ENCODE measurements around the gene LRRC36. TPM values are rescaled to one million over a fixed set of nuclear protein-coding genes. Genes with fewer than 3 reads are reported as not detected.

Gene LRRC36
- total and polyA plus RNA-seq, 2 experiments from 2014 or later, result 1.2 TPM; not detected in 1

DNA sequence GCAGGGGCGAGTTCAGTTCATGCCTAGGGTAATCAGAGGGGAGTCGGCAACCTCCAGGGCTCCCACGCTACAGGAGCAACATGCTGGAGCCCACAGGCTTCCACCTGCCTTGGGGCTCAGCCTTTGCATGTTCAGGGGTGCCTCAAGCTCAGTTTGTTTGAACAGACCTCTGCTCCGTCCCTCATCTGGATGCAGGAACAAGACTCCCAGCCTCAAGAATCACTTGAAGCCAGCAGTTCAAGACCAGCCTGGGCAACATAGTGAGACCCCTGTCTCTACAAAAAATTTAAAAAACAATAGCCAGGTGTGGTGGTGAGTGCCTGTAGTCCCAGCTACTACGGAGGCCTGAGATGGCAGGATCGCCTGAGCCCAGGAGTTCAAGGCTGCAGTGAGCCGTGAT, 99.4 kb downstream of the LRRC36 start:
- peaks cover 40% of the 10 kb centered on the region for H3K27me3 Mint-ChIP-seq (ENCODE audit: insufficient read depth, low read depth, poor library complexity)
- H3K36me3 Mint-ChIP-seq (ENCODE audit: low read depth), result peaks cover 7% of the 10 kb centered on the region; the same call in 2 of the 3 replicates
- no peaks in the 10 kb centered on the region for H4K20me1 ChIP-seq (replicated peaks; ENCODE audit: insufficient read depth)
- H3K27ac Mint-ChIP-seq, result no peak overlapping the region
- TF ChIP-seq, protein P1, sequence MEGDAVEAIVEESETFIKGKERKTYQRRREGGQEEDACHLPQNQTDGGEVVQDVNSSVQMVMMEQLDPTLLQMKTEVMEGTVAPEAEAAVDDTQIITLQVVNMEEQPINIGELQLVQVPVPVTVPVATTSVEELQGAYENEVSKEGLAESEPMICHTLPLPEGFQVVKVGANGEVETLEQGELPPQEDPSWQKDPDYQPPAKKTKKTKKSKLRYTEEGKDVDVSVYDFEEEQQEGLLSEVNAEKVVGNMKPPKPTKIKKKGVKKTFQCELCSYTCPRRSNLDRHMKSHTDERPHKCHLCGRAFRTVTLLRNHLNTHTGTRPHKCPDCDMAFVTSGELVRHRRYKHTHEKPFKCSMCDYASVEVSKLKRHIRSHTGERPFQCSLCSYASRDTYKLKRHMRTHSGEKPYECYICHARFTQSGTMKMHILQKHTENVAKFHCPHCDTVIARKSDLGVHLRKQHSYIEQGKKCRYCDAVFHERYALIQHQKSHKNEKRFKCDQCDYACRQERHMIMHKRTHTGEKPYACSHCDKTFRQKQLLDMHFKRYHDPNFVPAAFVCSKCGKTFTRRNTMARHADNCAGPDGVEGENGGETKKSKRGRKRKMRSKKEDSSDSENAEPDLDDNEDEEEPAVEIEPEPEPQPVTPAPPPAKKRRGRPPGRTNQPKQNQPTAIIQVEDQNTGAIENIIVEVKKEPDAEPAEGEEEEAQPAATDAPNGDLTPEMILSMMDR (conservative IDR thresholded peaks at IDR 0.05; ENCODE audit: low read depth in 2 of 2), result no peak
- no peak for TF ChIP-seq STAT1 (IDR thresholded peaks at IDR 0.05; ENCODE audit: unreplicated experiment)
- no peak for TF ChIP-seq CREB1 (CRISPR knock-in tag; IDR thresholded peaks at IDR 0.05; ENCODE audit: low read depth)
- TF ChIP-seq, protein P2, sequence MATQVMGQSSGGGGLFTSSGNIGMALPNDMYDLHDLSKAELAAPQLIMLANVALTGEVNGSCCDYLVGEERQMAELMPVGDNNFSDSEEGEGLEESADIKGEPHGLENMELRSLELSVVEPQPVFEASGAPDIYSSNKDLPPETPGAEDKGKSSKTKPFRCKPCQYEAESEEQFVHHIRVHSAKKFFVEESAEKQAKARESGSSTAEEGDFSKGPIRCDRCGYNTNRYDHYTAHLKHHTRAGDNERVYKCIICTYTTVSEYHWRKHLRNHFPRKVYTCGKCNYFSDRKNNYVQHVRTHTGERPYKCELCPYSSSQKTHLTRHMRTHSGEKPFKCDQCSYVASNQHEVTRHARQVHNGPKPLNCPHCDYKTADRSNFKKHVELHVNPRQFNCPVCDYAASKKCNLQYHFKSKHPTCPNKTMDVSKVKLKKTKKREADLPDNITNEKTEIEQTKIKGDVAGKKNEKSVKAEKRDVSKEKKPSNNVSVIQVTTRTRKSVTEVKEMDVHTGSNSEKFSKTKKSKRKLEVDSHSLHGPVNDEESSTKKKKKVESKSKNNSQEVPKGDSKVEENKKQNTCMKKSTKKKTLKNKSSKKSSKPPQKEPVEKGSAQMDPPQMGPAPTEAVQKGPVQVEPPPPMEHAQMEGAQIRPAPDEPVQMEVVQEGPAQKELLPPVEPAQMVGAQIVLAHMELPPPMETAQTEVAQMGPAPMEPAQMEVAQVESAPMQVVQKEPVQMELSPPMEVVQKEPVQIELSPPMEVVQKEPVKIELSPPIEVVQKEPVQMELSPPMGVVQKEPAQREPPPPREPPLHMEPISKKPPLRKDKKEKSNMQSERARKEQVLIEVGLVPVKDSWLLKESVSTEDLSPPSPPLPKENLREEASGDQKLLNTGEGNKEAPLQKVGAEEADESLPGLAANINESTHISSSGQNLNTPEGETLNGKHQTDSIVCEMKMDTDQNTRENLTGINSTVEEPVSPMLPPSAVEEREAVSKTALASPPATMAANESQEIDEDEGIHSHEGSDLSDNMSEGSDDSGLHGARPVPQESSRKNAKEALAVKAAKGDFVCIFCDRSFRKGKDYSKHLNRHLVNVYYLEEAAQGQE (IDR thresholded peaks at IDR 0.05; ENCODE audit: unreplicated experiment), result no peak
- no peak for TF ChIP-seq ZNF331 (CRISPR knock-in tag; IDR thresholded peaks at IDR 0.05; ENCODE audit: low read depth)
- TF ChIP-seq EZH2phosphoT487 (IDR thresholded peaks at IDR 0.05; ENCODE audit: unreplicated experiment), result no peak
- no peak for TF ChIP-seq JUNB (IDR thresholded peaks at IDR 0.05; ENCODE audit: unreplicated experiment)
- peaks cover 59% of the 10 kb centered on the region for H3K4me1 ChIP-seq (ENCODE audit: insufficient read depth)
- no peaks in the 10 kb centered on the region for H3K9me2 ChIP-seq (ENCODE audit: insufficient read depth)
- peak overlapping the region; percentile 97; the same call in 1 of the 2 replicates for H3K27ac ChIP-seq (ENCODE audit: low read depth)
- no peaks in the 10 kb centered on the region; the same call in 2 of the 3 replicates for H3K9me3 Mint-ChIP-seq
- no peaks in the 10 kb centered on the region for H3K79me2 ChIP-seq (replicated peaks; ENCODE audit: insufficient read depth)
- DNase-seq (ENCODE audit: low spot score), result no peak
- no peak overlapping the region for H3K4me3 Mint-ChIP-seq
- peaks cover 9% of the 10 kb centered on the region; the same call in 1 of the 2 replicates for H3F3A ChIP-seq (replicated peaks; ENCODE audit: low read depth)
- H2AFZ ChIP-seq, result no peak overlapping the region
- no peak for ATAC-seq
- H3K36me3 ChIP-seq (ENCODE audit: insufficient read depth), result no peaks in the 10 kb centered on the region
- peak overlapping the region; percentile 76 for H3K4me2 ChIP-seq
- H3K27me3 ChIP-seq (ENCODE audit: insufficient read depth), result peaks cover 23% of the 10 kb centered on the region
- peaks cover 72% of the 10 kb centered on the region for H3K4me1 Mint-ChIP-seq
- no peak overlapping the region for H3K4me3 ChIP-seq

DNA sequence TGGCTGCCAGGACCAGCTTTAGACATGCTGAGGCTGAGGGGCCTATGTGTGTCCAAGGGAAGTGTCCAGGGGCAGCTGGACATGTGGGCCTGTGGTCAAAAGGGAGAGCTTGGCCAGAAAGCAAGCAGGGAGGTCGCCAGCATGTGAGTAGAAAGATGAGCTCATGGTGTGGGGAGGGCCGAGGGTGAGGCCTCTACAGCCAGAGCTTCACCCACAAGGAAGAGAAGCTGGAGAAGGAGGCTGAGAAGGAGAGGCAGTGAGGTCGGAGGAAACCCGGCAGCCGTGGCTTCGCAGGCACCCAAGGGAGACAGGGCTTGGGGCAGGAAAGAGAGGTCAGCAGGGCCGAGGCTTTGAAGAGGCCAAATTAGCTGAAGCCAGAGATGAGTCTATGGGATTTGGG, 100.3 kb downstream of the LRRC36 start:
- peak overlapping the region; percentile 2; the same call in 1 of the 3 replicates for H3K4me3 Mint-ChIP-seq
- Histone ChIP-seq H3K9me2 (ENCODE audit: insufficient read depth) (no peaks in the 10 kb centered on the region), H3K4me3 (no peak overlapping the region), H3K4me2 (no peak overlapping the region), H3K4me1 (ENCODE audit: insufficient read depth) (peaks cover 53% of the 10 kb centered on the region), H3F3A (replicated peaks; ENCODE audit: low read depth) (0 out of 2 replicates have a peak, but pooled peaks cover 6% of the 10 kb centered on the region), H2AFZ (no peak overlapping the region), H3K79me2 (replicated peaks; ENCODE audit: insufficient read depth) (no peaks in the 10 kb centered on the region), H4K20me1 (replicated peaks; ENCODE audit: insufficient read depth) (no peaks in the 10 kb centered on the region), H3K27me3 (ENCODE audit: insufficient read depth) (peaks cover 23% of the 10 kb centered on the region), H3K27ac (ENCODE audit: low read depth) (no peak overlapping the region), H3K36me3 (ENCODE audit: insufficient read depth) (no peaks in the 10 kb centered on the region)
- no peak for DNase-seq (ENCODE audit: low spot score)
- no peak for ATAC-seq
- TF ChIP-seq STAT1 (IDR thresholded peaks at IDR 0.05; ENCODE audit: unreplicated experiment), result no peak
- peaks cover 67% of the 10 kb centered on the region for H3K4me1 Mint-ChIP-seq
- H3K9me3 Mint-ChIP-seq, result no peaks in the 10 kb centered on the region; the same call in 2 of the 3 replicates
- H3K27ac Mint-ChIP-seq, result peak overlapping the region; percentile 50; the same call in 1 of the 2 replicates
- H3K27me3 Mint-ChIP-seq (ENCODE audit: insufficient read depth, low read depth, poor library complexity), result peaks cover 44% of the 10 kb centered on the region
- H3K36me3 Mint-ChIP-seq (ENCODE audit: low read depth), result peaks cover 7% of the 10 kb centered on the region; the same call in 2 of the 3 replicates
